ENCODE results near the gene KCTD3.
A peak's percentile ranks its signal among the peaks of the same experiment; 100 is the strongest.

KCTD3 gene

GRCh38 chr1:215557992-215558626 lies 9.0 kb upstream of the KCTD3 start:
- no peak for DNase-seq

GRCh38 chr1:215567491-215568298 lies 591 bp downstream of the KCTD3 start:
- peak; percentile 65 for DNase-seq

- DNase-seq, result peak; percentile 65
Measured at GRCh38 chr1:215568299-215568692, 1.2 kb downstream of the KCTD3 start.

GRCh38 chr1:215569986-215570824 lies 3.1 kb downstream of the KCTD3 start:
- DNase-seq, result no peak

- no peak for DNase-seq
Measured at GRCh38 chr1:215581896-215582295, 14.8 kb downstream of the KCTD3 start.

- DNase-seq, result no peak
Measured at GRCh38 chr1:215583185-215583749, 16.2 kb downstream of the KCTD3 start.

- DNase-seq, result no peak
Measured at GRCh38 chr1:215584389-215584788, 17.3 kb downstream of the KCTD3 start.

- DNase-seq, result no peak
Measured at GRCh38 chr1:215589650-215590435, 22.7 kb downstream of the KCTD3 start.

GRCh38 chr1:215590779-215591491 lies 23.8 kb downstream of the KCTD3 start:
- no peak for DNase-seq

GRCh38 chr1:215594640-215595039 lies 27.5 kb downstream of the KCTD3 start:
- no peak for DNase-seq

- no peak for DNase-seq
Measured at GRCh38 chr1:215595231-215595630, 28.1 kb downstream of the KCTD3 start.

- DNase-seq, result no peak
Measured at GRCh38 chr1:215597961-215598360, 30.9 kb downstream of the KCTD3 start.

GRCh38 chr1:215599418-215600074 lies 32.4 kb downstream of the KCTD3 start:
- DNase-seq, result no peak

- no peak for DNase-seq
Measured at GRCh38 chr1:215600258-215600792, 33.2 kb downstream of the KCTD3 start.

GRCh38 chr1:215600867-215601266 lies 33.8 kb downstream of the KCTD3 start:
- no peak for DNase-seq

GRCh38 chr1:215601276-215601675 lies 34.2 kb downstream of the KCTD3 start:
- no peak for DNase-seq

GRCh38 chr1:215603319-215603718 lies 36.2 kb downstream of the KCTD3 start:
- no peak for DNase-seq

GRCh38 chr1:215605011-215605621 lies 38.0 kb downstream of the KCTD3 start:
- no peak for DNase-seq

- DNase-seq, result no peak
Measured at GRCh38 chr1:215606036-215606435, 38.9 kb downstream of the KCTD3 start.

- no peak for DNase-seq
Measured at GRCh38 chr1:215606564-215607168, 39.6 kb downstream of the KCTD3 start.
